HepG2 (cell line): Measurements from ENCODE around the gene RIPK1. TPM values are rescaled to one million over a fixed set of nuclear protein-coding genes. Genes with fewer than 3 reads are reported as not detected.

ENCODE experiments used
- FIP1L1 ChIP-seq: fragments of 200-400 bp; formaldehyde crosslinking; IDR thresholded peaks from 2 replicates; pipeline ENCODE4 v1.6.1; 2018; ENCODE audit warnings: low read depth, mild to moderate bottlenecking, low read length, moderate library complexity, borderline replicate concordance; ENCODE audit not compliant: insufficient read depth
- REPIN1 ChIP-seq: sonication (generic); formaldehyde crosslinking; IDR thresholded peaks from 2 replicates; pipeline ENCODE4 v1.8.0; 2022; ENCODE audit warnings: missing genetic modification reagents, low read depth, mild to moderate bottlenecking, borderline replicate concordance
- SCMH1 ChIP-seq: sonication (generic); formaldehyde crosslinking; IDR thresholded peaks from 2 replicates; pipeline ENCODE4 v1.9.0; 2021; ENCODE audit warnings: missing genetic modification reagents, mild to moderate bottlenecking, borderline replicate concordance
- SMAD1 ChIP-seq: sonication (generic); formaldehyde crosslinking; IDR thresholded peaks from 2 replicates; pipeline ENCODE4 v1.4.0; 2020; ENCODE audit warnings: missing genetic modification reagents, low read depth, mild to moderate bottlenecking, borderline replicate concordance
- SP140L ChIP-seq: sonication (generic); formaldehyde crosslinking; IDR thresholded peaks from 2 replicates; pipeline ENCODE4 v1.4.0; 2020; ENCODE audit warnings: missing genetic modification reagents, borderline replicate concordance
- SYNCRIP ChIP-seq: fragments of 200-400 bp; formaldehyde crosslinking; IDR thresholded peaks from 2 replicates; pipeline ENCODE4 v1.6.1; 2018; ENCODE audit warnings: mild to moderate bottlenecking, low read depth, low read length; ENCODE audit not compliant: insufficient read depth
- polyA plus RNA-seq, 8 experiments: library from polyadenylated mRNA; depleted of rRNA in 3 of 8; stranded (reverse) in 7 of 8; unstranded in 1 of 8; fragments of >200 nt; fragmentation: Illumina TruSeq in 4 of 8; extraction: Trizol in 4 of 8; gene quantifications; 2 replicates each; pipeline versions ENCODE4 v1.2.1 to v1.2.3, GENCODE V29; 2011 to 2016; ENCODE audit warnings: low read depth in 4 of 8, missing spikeins in 1 of 8, mixed read lengths in 1 of 8; ENCODE audit not compliant: insufficient read depth in 1 of 8
- total RNA-seq, 5 experiments: library from RNA; depleted of rRNA; stranded (reverse); fragments of >200 nt; fragmentation: Illumina TruSeq; extraction: Trizol; gene quantifications; 2 replicates each; pipeline ENCODE4 v1.2.3, GENCODE V29; 2016; ENCODE audit warnings: low read depth in 1 of 5
- TF ChIP-seq, protein P1 (sequence below): sonication (generic); formaldehyde crosslinking; IDR thresholded peaks from 2 replicates; pipeline ENCODE4 v1.4.0; 2020; ENCODE audit warnings: missing genetic modification reagents
- TF ChIP-seq, protein P2 (sequence below): sonication (generic); formaldehyde crosslinking; IDR thresholded peaks from 2 replicates; pipeline ENCODE4 v1.5.0; 2020; ENCODE audit warnings: missing genetic modification reagents, mild to moderate bottlenecking, borderline replicate concordance
- TF ChIP-seq, protein P3 (sequence below): IDR thresholded peaks from 2 replicates; pipeline ENCODE4 v1.6.1; 2016
- TF ChIP-seq, protein P4 (sequence below): sonication (generic); formaldehyde crosslinking; IDR thresholded peaks from 2 replicates; pipeline ENCODE4 v1.9.0; 2021; ENCODE audit warnings: mild to moderate bottlenecking, missing genetic modification reagents

RIPK1 gene
- total and polyA plus RNA-seq, 2 of the 13 experiments (the other 11 are each of a cell fraction or from before 2014, with no cell fraction given), result 9.0 to 10.3 TPM

DNA sequence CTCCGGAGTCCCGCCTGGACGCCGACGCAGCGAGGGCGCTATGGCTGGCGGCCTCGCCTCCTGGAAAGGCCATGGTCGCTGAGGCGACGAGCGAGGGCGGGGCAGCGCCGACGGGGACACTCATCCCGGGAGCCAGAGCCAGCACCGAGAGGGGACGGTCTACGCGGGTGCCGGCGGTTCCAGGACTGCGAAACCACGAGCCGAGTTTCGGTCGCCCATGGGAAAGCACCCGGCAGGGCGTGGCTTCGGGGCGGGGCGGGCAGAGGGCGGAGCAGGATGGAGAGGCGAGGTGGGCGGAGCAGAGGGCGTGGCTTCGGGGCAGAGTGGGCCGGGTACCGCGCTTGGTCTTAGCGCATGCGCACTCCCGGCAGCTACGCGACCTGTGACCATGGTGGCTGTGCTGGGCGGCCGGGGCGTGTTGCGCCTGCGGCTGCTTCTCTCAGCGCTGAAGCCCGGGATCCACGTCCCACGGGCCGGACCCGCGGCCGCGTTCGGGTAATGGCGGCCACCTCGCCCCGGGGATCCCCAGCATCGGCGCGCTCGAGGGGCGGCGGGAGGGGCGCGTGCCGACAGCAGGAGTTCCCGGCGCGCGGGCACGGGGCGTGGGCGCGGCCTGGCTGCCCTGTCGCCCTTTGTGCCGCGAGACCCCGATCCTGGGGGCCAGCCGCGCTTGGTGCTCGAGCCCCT is 50.2 kb downstream of the RIPK1 start, which contains the start of gene BPHL (continued):
- TF ChIP-seq, protein P1, sequence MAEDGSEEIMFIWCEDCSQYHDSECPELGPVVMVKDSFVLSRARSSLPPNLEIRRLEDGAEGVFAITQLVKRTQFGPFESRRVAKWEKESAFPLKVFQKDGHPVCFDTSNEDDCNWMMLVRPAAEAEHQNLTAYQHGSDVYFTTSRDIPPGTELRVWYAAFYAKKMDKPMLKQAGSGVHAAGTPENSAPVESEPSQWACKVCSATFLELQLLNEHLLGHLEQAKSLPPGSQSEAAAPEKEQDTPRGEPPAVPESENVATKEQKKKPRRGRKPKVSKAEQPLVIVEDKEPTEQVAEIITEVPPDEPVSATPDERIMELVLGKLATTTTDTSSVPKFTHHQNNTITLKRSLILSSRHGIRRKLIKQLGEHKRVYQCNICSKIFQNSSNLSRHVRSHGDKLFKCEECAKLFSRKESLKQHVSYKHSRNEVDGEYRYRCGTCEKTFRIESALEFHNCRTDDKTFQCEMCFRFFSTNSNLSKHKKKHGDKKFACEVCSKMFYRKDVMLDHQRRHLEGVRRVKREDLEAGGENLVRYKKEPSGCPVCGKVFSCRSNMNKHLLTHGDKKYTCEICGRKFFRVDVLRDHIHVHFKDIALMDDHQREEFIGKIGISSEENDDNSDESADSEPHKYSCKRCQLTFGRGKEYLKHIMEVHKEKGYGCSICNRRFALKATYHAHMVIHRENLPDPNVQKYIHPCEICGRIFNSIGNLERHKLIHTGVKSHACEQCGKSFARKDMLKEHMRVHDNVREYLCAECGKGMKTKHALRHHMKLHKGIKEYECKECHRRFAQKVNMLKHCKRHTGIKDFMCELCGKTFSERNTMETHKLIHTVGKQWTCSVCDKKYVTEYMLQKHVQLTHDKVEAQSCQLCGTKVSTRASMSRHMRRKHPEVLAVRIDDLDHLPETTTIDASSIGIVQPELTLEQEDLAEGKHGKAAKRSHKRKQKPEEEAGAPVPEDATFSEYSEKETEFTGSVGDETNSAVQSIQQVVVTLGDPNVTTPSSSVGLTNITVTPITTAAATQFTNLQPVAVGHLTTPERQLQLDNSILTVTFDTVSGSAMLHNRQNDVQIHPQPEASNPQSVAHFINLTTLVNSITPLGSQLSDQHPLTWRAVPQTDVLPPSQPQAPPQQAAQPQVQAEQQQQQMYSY (CRISPR knock-in tag), result no peak; the same call in 1 of the 2 replicates
- no peak for TF ChIP-seq FIP1L1
- TF ChIP-seq, protein P2, sequence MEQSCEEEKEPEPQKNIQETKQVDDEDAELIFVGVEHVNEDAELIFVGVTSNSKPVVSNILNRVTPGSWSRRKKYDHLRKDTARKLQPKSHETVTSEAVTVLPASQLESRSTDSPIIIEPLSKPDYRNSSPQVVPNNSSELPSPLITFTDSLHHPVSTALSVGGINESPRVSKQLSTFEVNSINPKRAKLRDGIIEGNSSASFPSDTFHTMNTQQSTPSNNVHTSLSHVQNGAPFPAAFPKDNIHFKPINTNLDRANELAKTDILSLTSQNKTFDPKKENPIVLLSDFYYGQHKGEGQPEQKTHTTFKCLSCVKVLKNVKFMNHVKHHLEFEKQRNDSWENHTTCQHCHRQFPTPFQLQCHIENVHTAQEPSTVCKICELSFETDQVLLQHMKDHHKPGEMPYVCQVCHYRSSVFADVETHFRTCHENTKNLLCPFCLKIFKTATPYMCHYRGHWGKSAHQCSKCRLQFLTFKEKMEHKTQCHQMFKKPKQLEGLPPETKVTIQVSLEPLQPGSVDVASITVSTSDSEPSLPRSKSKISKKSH (CRISPR knock-in tag), result no peak; the same call in none of the 2 replicates
- TF ChIP-seq SCMH1 (CRISPR knock-in tag), result no peak
- TF ChIP-seq SP140L (CRISPR knock-in tag), result peak; percentile 71; the same call in 1 of the 2 replicates
- TF ChIP-seq, protein P3, sequence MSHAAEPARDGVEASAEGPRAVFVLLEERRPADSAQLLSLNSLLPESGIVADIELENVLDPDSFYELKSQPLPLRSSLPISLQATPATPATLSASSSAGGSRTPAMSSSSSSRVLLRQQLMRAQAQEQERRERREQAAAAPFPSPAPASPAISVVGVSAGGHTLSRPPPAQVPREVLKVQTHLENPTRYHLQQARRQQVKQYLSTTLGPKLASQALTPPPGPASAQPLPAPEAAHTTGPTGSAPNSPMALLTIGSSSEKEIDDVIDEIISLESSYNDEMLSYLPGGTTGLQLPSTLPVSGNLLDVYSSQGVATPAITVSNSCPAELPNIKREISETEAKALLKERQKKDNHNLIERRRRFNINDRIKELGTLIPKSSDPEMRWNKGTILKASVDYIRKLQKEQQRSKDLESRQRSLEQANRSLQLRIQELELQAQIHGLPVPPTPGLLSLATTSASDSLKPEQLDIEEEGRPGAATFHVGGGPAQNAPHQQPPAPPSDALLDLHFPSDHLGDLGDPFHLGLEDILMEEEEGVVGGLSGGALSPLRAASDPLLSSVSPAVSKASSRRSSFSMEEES (CRISPR knock-in tag), result peak; percentile 82
- no peak for TF ChIP-seq SYNCRIP
- TF ChIP-seq REPIN1 (CRISPR knock-in tag), result peak; percentile 83; the same call in 1 of the 2 replicates
- TF ChIP-seq SMAD1, result peak; percentile 27; the same call in 1 of the 2 replicates
- TF ChIP-seq, protein P4, sequence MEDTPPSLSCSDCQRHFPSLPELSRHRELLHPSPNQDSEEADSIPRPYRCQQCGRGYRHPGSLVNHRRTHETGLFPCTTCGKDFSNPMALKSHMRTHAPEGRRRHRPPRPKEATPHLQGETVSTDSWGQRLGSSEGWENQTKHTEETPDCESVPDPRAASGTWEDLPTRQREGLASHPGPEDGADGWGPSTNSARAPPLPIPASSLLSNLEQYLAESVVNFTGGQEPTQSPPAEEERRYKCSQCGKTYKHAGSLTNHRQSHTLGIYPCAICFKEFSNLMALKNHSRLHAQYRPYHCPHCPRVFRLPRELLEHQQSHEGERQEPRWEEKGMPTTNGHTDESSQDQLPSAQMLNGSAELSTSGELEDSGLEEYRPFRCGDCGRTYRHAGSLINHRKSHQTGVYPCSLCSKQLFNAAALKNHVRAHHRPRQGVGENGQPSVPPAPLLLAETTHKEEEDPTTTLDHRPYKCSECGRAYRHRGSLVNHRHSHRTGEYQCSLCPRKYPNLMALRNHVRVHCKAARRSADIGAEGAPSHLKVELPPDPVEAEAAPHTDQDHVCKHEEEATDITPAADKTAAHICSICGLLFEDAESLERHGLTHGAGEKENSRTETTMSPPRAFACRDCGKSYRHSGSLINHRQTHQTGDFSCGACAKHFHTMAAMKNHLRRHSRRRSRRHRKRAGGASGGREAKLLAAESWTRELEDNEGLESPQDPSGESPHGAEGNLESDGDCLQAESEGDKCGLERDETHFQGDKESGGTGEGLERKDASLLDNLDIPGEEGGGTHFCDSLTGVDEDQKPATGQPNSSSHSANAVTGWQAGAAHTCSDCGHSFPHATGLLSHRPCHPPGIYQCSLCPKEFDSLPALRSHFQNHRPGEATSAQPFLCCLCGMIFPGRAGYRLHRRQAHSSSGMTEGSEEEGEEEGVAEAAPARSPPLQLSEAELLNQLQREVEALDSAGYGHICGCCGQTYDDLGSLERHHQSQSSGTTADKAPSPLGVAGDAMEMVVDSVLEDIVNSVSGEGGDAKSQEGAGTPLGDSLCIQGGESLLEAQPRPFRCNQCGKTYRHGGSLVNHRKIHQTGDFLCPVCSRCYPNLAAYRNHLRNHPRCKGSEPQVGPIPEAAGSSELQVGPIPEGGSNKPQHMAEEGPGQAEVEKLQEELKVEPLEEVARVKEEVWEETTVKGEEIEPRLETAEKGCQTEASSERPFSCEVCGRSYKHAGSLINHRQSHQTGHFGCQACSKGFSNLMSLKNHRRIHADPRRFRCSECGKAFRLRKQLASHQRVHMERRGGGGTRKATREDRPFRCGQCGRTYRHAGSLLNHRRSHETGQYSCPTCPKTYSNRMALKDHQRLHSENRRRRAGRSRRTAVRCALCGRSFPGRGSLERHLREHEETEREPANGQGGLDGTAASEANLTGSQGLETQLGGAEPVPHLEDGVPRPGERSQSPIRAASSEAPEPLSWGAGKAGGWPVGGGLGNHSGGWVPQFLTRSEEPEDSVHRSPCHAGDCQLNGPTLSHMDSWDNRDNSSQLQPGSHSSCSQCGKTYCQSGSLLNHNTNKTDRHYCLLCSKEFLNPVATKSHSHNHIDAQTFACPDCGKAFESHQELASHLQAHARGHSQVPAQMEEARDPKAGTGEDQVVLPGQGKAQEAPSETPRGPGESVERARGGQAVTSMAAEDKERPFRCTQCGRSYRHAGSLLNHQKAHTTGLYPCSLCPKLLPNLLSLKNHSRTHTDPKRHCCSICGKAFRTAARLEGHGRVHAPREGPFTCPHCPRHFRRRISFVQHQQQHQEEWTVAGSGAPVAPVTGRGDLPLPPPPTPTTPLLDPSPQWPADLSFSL (CRISPR knock-in tag), result peak; percentile 55; the same call in 1 of the 2 replicates
